ENCODE results near the gene RNU2-1. TPM values are rescaled to one million over a fixed set of nuclear protein-coding genes. Genes with fewer than 3 reads are reported as not detected.

RNU2-1 gene
- polyA plus RNA-seq, 3 donors, result not detected

DNA sequence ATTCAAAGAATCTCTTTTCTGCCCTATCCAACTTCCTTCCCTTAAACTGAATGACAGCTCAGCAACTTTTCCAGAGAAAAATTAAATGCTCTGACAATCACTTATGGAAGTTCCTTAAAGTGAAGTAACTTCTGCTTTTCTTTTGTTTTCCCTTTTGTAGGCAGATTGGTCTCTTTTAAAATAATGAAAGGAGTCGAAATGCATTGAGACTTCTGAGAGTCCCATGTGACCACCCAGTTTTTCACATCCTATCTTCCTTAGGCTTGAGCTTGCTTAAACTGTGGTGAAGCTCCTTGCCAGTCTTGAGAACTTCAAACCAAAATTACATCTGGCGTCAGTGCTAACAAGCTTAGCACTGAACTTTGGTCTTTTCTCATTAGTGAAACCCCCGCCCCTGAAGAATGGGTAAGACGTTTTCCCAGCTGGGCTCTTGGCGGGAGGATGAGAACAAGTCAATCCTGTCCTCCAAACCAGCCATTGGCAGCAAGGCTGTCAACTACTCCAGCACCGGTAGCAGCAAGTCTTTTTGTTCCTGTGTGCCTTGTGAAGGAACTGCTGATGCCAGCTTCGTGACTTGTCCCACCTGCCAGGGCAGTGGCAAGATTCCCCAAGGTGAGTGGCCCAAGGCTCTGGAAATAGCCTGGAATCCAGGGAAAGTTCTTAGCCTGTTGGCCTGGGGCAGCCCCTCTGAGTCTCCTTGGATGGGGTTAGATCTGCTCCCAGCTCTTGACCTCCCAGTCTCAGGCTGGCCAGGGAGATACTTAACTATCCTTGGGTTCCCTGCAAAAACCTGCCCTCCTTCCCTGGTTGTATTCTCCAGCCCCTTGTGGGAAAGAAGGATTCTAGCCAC is 20.9 kb downstream of the RNU2-1 start:
- Histone ChIP-seq H3K27me3 (ENCODE audit: control insufficient read depth in 2 of 2, insufficient read depth in 2 of 2, low read length in 2 of 2) (no peaks in the 10 kb centered on the region), H3K4me2 (replicated peaks; ENCODE audit: extremely low read depth, low read length, poor library complexity, severe bottlenecking) (peak overlapping the region; percentile 96), H3K36me3 (replicated peaks in 1 of 2; ENCODE audit: control insufficient read depth in 1 of 2, insufficient read depth in 2 of 2, low read length in 2 of 2) (peaks cover 61 to 71% of the 10 kb centered on the region in 2 donors), H3K9ac (ENCODE audit: insufficient read depth, low read length, poor library complexity, severe bottlenecking) (peak overlapping the region; percentile 77), H3K4me1 (ENCODE audit: control insufficient read depth in 1 of 2, insufficient read depth in 2 of 2, low read length in 2 of 2) (peaks cover 29 to 36% of the 10 kb centered on the region in 2 donors), H3K4me3 (replicated peaks in 1 of 3; ENCODE audit: low read depth in 2 of 3, low read length in 3 of 3) (peak overlapping the region; percentile 73 to 96 (median 82)), H2AFZ (ENCODE audit: insufficient read depth, low read depth, low read length, poor library complexity, severe bottlenecking) (peak overlapping the region; percentile 71), H3K27ac (ENCODE audit: low read depth in 1 of 2, low read length in 2 of 2) (peak overlapping the region; percentile 84 to 85), H3K79me2 (ENCODE audit: insufficient read depth, low read length) (peaks cover 19% of the 10 kb centered on the region), H4K20me1 (ENCODE audit: insufficient read depth, low read length) (peaks cover 54% of the 10 kb centered on the region), H3K9me3 (replicated peaks in 1 of 2; ENCODE audit: control insufficient read depth in 1 of 2, insufficient read depth in 1 of 2, low read length in 2 of 2) (no peaks in the 10 kb centered on the region)
- Mint-ChIP-seq H3K27ac (peak overlapping the region; percentile 91 to 97 (median 95)), H3K9me3 (peaks cover 0 to 2% (median 0%) of the 10 kb centered on the region in 7 donors), H3K4me3 (peak overlapping the region; percentile 98), H3K36me3 (peaks cover 55 to 68% of the 10 kb centered on the region in 2 donors), H3K4me1 (peaks cover 36% of the 10 kb centered on the region), H3K27me3 (ENCODE audit: low read depth in 3 of 3) (peaks cover 0 to 2% (median 1%) of the 10 kb centered on the region in 3 donors)
- DNase-seq, result peak; percentile 25 to 82 (median 74)
- no peak for TF ChIP-seq CTCF (IDR thresholded peaks at IDR 0.05)
- 37% methylated on average over 3 of the region's 7 CpGs for WGBS (ENCODE audit: insufficient coverage)
- intact Hi-C loops (cut with micrococcal nuclease), result loop anchor here in 1 of 2 donors (5.0 kb wide), 1 partner anchor 104 kb away; no protein-coding TSS in a partner anchor

DNA sequence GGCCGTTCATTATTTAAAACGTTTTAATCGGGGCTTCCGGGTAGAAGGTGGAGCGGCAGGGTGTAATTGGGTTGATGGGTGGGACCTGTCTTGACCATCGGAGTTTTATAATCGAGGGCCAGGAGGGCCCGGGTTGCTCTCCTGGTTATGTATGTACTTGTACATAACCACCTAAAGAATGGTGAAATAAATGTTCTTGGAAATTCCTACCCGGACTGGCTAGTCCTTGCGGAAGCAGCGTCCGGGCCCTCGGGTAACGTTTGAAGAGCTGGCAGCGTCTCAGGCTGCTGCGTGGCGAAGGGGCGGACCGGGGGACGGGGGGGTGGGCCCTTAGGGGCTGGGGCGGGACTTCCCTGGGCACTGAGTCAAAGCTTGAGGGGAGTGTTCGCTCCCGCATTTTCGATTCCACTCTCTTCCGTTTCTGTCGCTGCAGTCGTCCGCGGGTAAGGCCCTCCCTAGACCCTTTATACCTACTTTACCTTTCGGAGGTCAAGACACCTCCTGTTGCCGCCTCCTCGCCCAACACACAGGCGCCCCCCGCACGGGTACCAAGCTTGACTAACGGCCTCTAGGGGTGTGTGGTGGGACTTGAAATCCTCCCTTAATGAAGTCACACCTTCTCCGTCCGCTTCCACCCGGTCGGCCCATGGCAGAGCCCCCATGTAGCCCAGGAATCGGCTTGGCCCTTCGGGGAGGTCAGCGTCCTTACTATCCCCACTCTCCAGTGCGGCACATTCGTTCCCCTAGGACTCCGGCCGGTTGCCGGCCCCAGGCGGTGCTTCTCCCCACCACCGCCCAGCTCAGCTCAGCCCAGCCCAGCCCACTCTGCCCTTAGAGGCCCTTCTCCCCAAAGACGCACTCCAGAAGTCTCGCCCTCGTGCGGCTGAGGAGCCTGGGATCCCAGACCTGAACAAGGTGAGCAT is 22.0 kb downstream of the RNU2-1 start, which contains the start of gene TMEM106A:
TSS of gene TMEM106A (plus strand) at position 396 of the 923 bp plus-strand sequence. CDS start 1,167 bp downstream, outside the sequence.
- peak; percentile 47 to 94 (median 60) for DNase-seq
- peak within 1 kb of the TSS; percentile 73 to 96 (median 82) for H3K4me3 ChIP-seq (replicated peaks in 1 of 3; ENCODE audit: low read depth in 2 of 3, low read length in 3 of 3)
- peaks cover 19% of the 10 kb centered on the region for H3K79me2 ChIP-seq (ENCODE audit: insufficient read depth, low read length)
- H3K27ac Mint-ChIP-seq, result peak within 1 kb of the TSS; percentile 91 to 97 (median 95)
- peak within 1 kb of the TSS; percentile 71 for H2AFZ ChIP-seq (ENCODE audit: insufficient read depth, low read depth, low read length, poor library complexity, severe bottlenecking)
- peak within 1 kb of the TSS; percentile 96 for H3K4me2 ChIP-seq (replicated peaks; ENCODE audit: extremely low read depth, low read length, poor library complexity, severe bottlenecking)
- peaks cover 60 to 71% of the 10 kb centered on the region in 2 donors for H3K36me3 ChIP-seq (replicated peaks in 1 of 2; ENCODE audit: control insufficient read depth in 1 of 2, insufficient read depth in 2 of 2, low read length in 2 of 2)
- peak within 1 kb of the TSS; percentile 77 for H3K9ac ChIP-seq (ENCODE audit: insufficient read depth, low read length, poor library complexity, severe bottlenecking)
- H3K4me3 Mint-ChIP-seq, result peak within 1 kb of the TSS; percentile 98
- no peaks in the 10 kb centered on the region for H3K9me3 ChIP-seq (replicated peaks in 1 of 2; ENCODE audit: control insufficient read depth in 1 of 2, insufficient read depth in 1 of 2, low read length in 2 of 2)
- H3K36me3 Mint-ChIP-seq, result peaks cover 55 to 68% of the 10 kb centered on the region in 2 donors
- peak; percentile 25 for TF ChIP-seq CTCF (IDR thresholded peaks at IDR 0.05)
- intact Hi-C loops (cut with micrococcal nuclease), result loop anchor here in 1 of 2 donors (5.0 kb wide), 1 partner anchor 106 kb away; no protein-coding TSS in a partner anchor
- H4K20me1 ChIP-seq (ENCODE audit: insufficient read depth, low read length), result peaks cover 51% of the 10 kb centered on the region
- H3K4me1 ChIP-seq (ENCODE audit: control insufficient read depth in 1 of 2, insufficient read depth in 2 of 2, low read length in 2 of 2), result peaks cover 29 to 36% of the 10 kb centered on the region in 2 donors
- H3K4me1 Mint-ChIP-seq, result peaks cover 36% of the 10 kb centered on the region
- no peaks in the 10 kb centered on the region for H3K9me3 Mint-ChIP-seq
- peaks cover 0 to 2% (median 0%) of the 10 kb centered on the region in 3 donors for H3K27me3 Mint-ChIP-seq (ENCODE audit: low read depth in 3 of 3)
- no peaks in the 10 kb centered on the region for H3K27me3 ChIP-seq (ENCODE audit: control insufficient read depth in 2 of 2, insufficient read depth in 2 of 2, low read length in 2 of 2)
- peak within 1 kb of the TSS; percentile 84 to 85 for H3K27ac ChIP-seq (ENCODE audit: low read depth in 1 of 2, low read length in 2 of 2)
- 0% methylated on average over 20 of the region's 54 CpGs for WGBS (ENCODE audit: insufficient coverage)

Data from CD14-positive monocyte (primary cell).